GM18519 (cell line): ENCODE data around the gene TPD52L1.
"Not testable (repeated sequence)": the region's sequence is repeated elsewhere in the genome, so short reads cannot be mapped to it uniquely, and the experiment has no call there.

ENCODE experiments used
- ATAC-seq: cut with Tn5 transposase; IDR thresholded peaks from one replicate; pipeline ENCODE4 v1.9.1; 2021; ENCODE audit warnings: mild to moderate bottlenecking, moderate library complexity; ENCODE audit not compliant: unreplicated experiment, low FRiP score

The TPD52L1 gene

GRCh38 chr6:125138083-125138482, 15.5 kb upstream of the TPD52L1 start:
- no peak for ATAC-seq

GRCh38 chr6:125140808-125141207, 12.8 kb upstream of the TPD52L1 start:
- ATAC-seq = no peak

GRCh38 chr6:125142618-125143017, 11.0 kb upstream of the TPD52L1 start:
- no peak for ATAC-seq

GRCh38 chr6:125144822-125145221, 8.8 kb upstream of the TPD52L1 start:
- no peak for ATAC-seq

GRCh38 chr6:125149256-125150144, 4.1 kb upstream of the TPD52L1 start:
- no peak for ATAC-seq

GRCh38 chr6:125151700-125152099, 1.9 kb upstream of the TPD52L1 start:
- ATAC-seq = no peak

- ATAC-seq = no peak
Observed at GRCh38 chr6:125154118-125154760, 666 bp downstream of the TPD52L1 start.

GRCh38 chr6:125154761-125155135, 1.2 kb downstream of the TPD52L1 start:
- ATAC-seq = no peak

GRCh38 chr6:125155344-125155743, 1.8 kb downstream of the TPD52L1 start:
- ATAC-seq = no peak

- no peak for ATAC-seq
Observed at GRCh38 chr6:125156496-125156895, 2.9 kb downstream of the TPD52L1 start.

GRCh38 chr6:125157280-125157679, 3.7 kb downstream of the TPD52L1 start:
- ATAC-seq = no peak

GRCh38 chr6:125157725-125158124, 4.2 kb downstream of the TPD52L1 start:
- no peak for ATAC-seq

- ATAC-seq = not testable (repeated sequence)
Observed at GRCh38 chr6:125163339-125163738, 9.8 kb downstream of the TPD52L1 start.

- ATAC-seq = no peak
Observed at GRCh38 chr6:125163811-125164210, 10.2 kb downstream of the TPD52L1 start.

GRCh38 chr6:125164696-125165095, 11.1 kb downstream of the TPD52L1 start:
- ATAC-seq = no peak

GRCh38 chr6:125165256-125165655, 11.7 kb downstream of the TPD52L1 start:
- ATAC-seq = no peak

GRCh38 chr6:125165776-125166175, 12.2 kb downstream of the TPD52L1 start:
- ATAC-seq = no peak

- ATAC-seq = no peak
Observed at GRCh38 chr6:125166711-125167110, 13.1 kb downstream of the TPD52L1 start.

- ATAC-seq = no peak
Observed at GRCh38 chr6:125167579-125167978, 14.0 kb downstream of the TPD52L1 start.

GRCh38 chr6:125169058-125169457, 15.5 kb downstream of the TPD52L1 start:
- no peak for ATAC-seq

- ATAC-seq = no peak
Observed at GRCh38 chr6:125169522-125169921, 15.9 kb downstream of the TPD52L1 start.

- ATAC-seq = no peak
Observed at GRCh38 chr6:125170376-125170775, 16.8 kb downstream of the TPD52L1 start.
